ENCODE measurements around the gene CD19. TPM values are rescaled to one million over a fixed set of nuclear protein-coding genes. Genes with fewer than 3 reads are reported as not detected.

CD19 gene
- polyA plus RNA-seq, 1 donor from 2014 or later = not detected

GRCh38 chr16:28905229-28905754 lies 26.5 kb upstream of the CD19 start:
- H2AFZ ChIP-seq (ENCODE audit: low read depth, low read length) = no peak overlapping the region
- H3K36me3 ChIP-seq (ENCODE audit: insufficient read depth, low read length) = no peaks in the 10 kb centered on the region
- H3K9me3 ChIP-seq (ENCODE audit: low read length) = no peaks in the 10 kb centered on the region

DNA sequence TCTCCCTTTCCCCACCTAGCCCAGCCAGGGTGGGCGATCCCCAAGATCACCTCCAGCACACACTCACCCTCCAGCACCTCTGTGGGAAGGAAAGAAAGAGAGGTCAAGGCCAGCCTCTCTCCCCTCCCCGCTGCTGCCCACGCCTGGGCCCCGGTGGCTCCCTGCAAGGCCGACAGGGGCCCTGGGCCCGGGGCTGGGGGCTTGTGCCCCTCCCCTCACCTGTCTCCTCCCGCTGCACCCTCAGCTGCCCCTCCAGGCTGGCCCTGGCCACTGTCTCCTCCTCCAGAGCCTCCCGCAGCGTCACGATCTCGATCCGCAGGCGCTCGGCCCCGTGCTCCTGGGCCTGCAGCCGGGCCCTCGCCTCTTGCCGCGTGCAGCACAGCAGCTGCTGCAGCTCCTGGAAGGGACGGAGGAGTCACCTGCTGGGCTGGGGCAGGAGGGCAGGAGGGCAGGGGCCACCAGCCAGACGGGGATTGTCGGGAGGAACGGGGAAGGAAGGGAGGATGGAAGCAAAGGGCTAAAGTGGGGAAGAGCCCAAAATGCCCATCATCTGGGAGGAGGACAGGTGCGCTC lies 25.9 kb upstream of the CD19 start:
- Histone ChIP-seq H3F3A (ENCODE audit: insufficient read depth, low read length, poor library complexity, severe bottlenecking) (no peaks in the 10 kb centered on the region), H3K4me3 (ENCODE audit: low read length) (no peak overlapping the region), H3K27ac (ENCODE audit: low read length) (no peak overlapping the region)
- TF ChIP-seq REST (IDR thresholded peaks at IDR 0.05; ENCODE audit: borderline replicate concordance) (no peak), EP300 (conservative IDR thresholded peaks at IDR 0.05; ENCODE audit: poor library complexity, severe bottlenecking) (no peak), POLR2AphosphoS5 (IDR thresholded peaks at IDR 0.05) (no peak), RAD21 (conservative IDR thresholded peaks at IDR 0.05) (no peak), SMC3 (conservative IDR thresholded peaks at IDR 0.05; ENCODE audit: poor library complexity) (no peak)

More at GRCh38 chr16:28905229-28905754, 26.5 kb upstream of the CD19 start:
- Histone ChIP-seq H3K27ac (ENCODE audit: low read length) (no peak overlapping the region), H3K9me2 (ENCODE audit: insufficient read depth, low read length) (no peaks in the 10 kb centered on the region), H3K9ac (ENCODE audit: low read length) (no peak overlapping the region), H3K4me2 (ENCODE audit: low read length) (no peak overlapping the region), H3K4me3 (ENCODE audit: low read length) (no peak overlapping the region), H3K27me3 (ENCODE audit: insufficient read depth, low read depth, low read length) (no peaks in the 10 kb centered on the region), H4K20me1 (ENCODE audit: insufficient read depth) (no peaks in the 10 kb centered on the region), H3K79me2 (replicated peaks; ENCODE audit: insufficient read depth, low read length) (no peaks in the 10 kb centered on the region), H3F3A (ENCODE audit: insufficient read depth, low read length, poor library complexity, severe bottlenecking) (no peaks in the 10 kb centered on the region)
- TF ChIP-seq TAF1 (IDR thresholded peaks at IDR 0.05; ENCODE audit: low read depth) = no peak
- no peak for TF ChIP-seq POLR2AphosphoS5 (IDR thresholded peaks at IDR 0.05)
- no peak for TF ChIP-seq EZH2 (IDR thresholded peaks at IDR 0.05; ENCODE audit: borderline replicate concordance, insufficient read depth, low read length, poor library complexity, severe bottlenecking)
- no peak for TF ChIP-seq REST (IDR thresholded peaks at IDR 0.05; ENCODE audit: borderline replicate concordance)
- no peak for TF ChIP-seq SMC3 (conservative IDR thresholded peaks at IDR 0.05; ENCODE audit: poor library complexity)
- TF ChIP-seq EP300 (conservative IDR thresholded peaks at IDR 0.05; ENCODE audit: poor library complexity, severe bottlenecking) = no peak
- TF ChIP-seq MXI1 (conservative IDR thresholded peaks at IDR 0.05; ENCODE audit: poor library complexity, severe bottlenecking) = no peak
- no peak for TF ChIP-seq CTCF (IDR thresholded peaks at IDR 0.05; ENCODE audit: poor library complexity, severe bottlenecking)
- TF ChIP-seq RAD21 (conservative IDR thresholded peaks at IDR 0.05) = no peak

More for the DNA sequence above, 25.9 kb upstream of the CD19 start:
- H4K20me1 ChIP-seq (ENCODE audit: insufficient read depth) = no peaks in the 10 kb centered on the region
- no peaks in the 10 kb centered on the region for H3K36me3 ChIP-seq (ENCODE audit: insufficient read depth, low read length)
- H3K9me3 ChIP-seq (ENCODE audit: low read length) = no peaks in the 10 kb centered on the region
- H2AFZ ChIP-seq (ENCODE audit: low read depth, low read length) = no peak overlapping the region
- no peaks in the 10 kb centered on the region for H3K79me2 ChIP-seq (replicated peaks; ENCODE audit: insufficient read depth, low read length)
- H3K4me2 ChIP-seq (ENCODE audit: low read length) = no peak overlapping the region
- H3K9me2 ChIP-seq (ENCODE audit: insufficient read depth, low read length) = no peaks in the 10 kb centered on the region
- H3K27me3 ChIP-seq (ENCODE audit: insufficient read depth, low read depth, low read length) = no peaks in the 10 kb centered on the region
- no peak overlapping the region for H3K9ac ChIP-seq (ENCODE audit: low read length)

All from neural cell (in vitro differentiated cells).